HCT116 (cell line): ENCODE measurements around the gene HOXA7. TPM values are rescaled to one million over a fixed set of nuclear protein-coding genes. Genes with fewer than 3 reads are reported as not detected.

ENCODE experiments used
- ATAC-seq: fragments of 200-7000 bp; cut with Tn5 transposase; 2 replicates; pipeline ENCODE4 v1.9.1; 2020; ENCODE audit warnings: mild to moderate bottlenecking, moderate library complexity
- BruUV-seq: library from RNA; stranded (reverse); fragments of 400-500 nt; replicated peaks from 2 replicates; lab custom pipeline; 2021; lab: Mats Ljungman, UMichigan
- CTCF ChIA-PET: fragments of 300-600 bp; sonication (Branson Sonifier 250); formaldehyde crosslinking; loops from one replicate; lab custom pipeline; 2021; ENCODE audit warnings: antibody characterized with exemption; lab: Charles Lee
- POLR2A ChIA-PET: fragments of 300-600, 350-600 bp; sonication (Branson Sonifier 250); formaldehyde crosslinking; loops from one replicate; lab custom pipeline; 2021; ENCODE audit warnings: antibody characterized with exemption; lab: Charles Lee
- RAD21 ChIA-PET, 2 experiments: fragments of 300-600 bp; sonication (Branson Sonifier 250); formaldehyde crosslinking; loops; one replicate each; lab custom pipeline; 2023; ENCODE audit warnings: low total read pairs in 2 of 2; ENCODE audit not compliant: uncharacterized antibody in 2 of 2, unreplicated experiment in 2 of 2, low non-redundant PET in 1 of 2; lab: Charles Lee
- DNase-seq: peaks from one replicate; pipeline ENCODE4 v3.0.0-alpha.2; 2010; ENCODE audit warnings: low read depth, low spot score
- H2AFZ ChIP-seq: fragments of 200-600 bp; shearing (Covaris generic), sonication (generic); 2 replicates; pipeline ENCODE4 v1.6.1; 2017; ENCODE audit warnings: low read depth, mixed run types, mixed read lengths, antibody characterized with exemption, low read length; ENCODE audit not compliant: poor library complexity, severe bottlenecking
- H3K27ac ChIP-seq: 2 replicates; pipeline ENCODE4 v1.5.1; 2012; ENCODE audit warnings: low read depth, low read length
- H3K27me3 ChIP-seq: fragments of 200-600 bp; sonication (generic); 2 replicates; pipeline ENCODE4 v1.6.1; 2016; ENCODE audit warnings: mixed run types, low read length, mixed read lengths; ENCODE audit not compliant: insufficient read depth
- H3K36me3 ChIP-seq, 2 experiments: fragments of 200-500 bp in 1 of 2; fragments of 200-600 bp in 1 of 2; sonication (Bioruptor generic) in 1 of 2; sonication (generic) in 1 of 2; 2 replicates each; pipeline versions ENCODE4 v1.5.1 to v1.6.1; 2014 to 2016; ENCODE audit warnings: low read length in 2 of 2, inconsistent platforms in 1 of 2, mixed read lengths in 1 of 2, mixed run types in 1 of 2; ENCODE audit not compliant: insufficient read depth in 2 of 2, control insufficient read depth in 1 of 2
- H3K4me1 ChIP-seq, 2 experiments: fragments of 200-600 bp in 1 of 2; sonication (generic) in 1 of 2; 2 replicates each; pipeline versions ENCODE4 v1.5.1 to v1.6.1; 2012 to 2017; ENCODE audit warnings: low read length in 2 of 2, inconsistent platforms in 1 of 2, mild to moderate bottlenecking in 1 of 2, mixed read lengths in 1 of 2, mixed run types in 1 of 2, moderate library complexity in 1 of 2; ENCODE audit not compliant: insufficient read depth in 2 of 2, control insufficient read depth in 1 of 2
- H3K4me2 ChIP-seq: fragments of 200-600 bp; sonication (generic); 2 replicates; pipeline ENCODE4 v1.6.1; 2017; ENCODE audit warnings: mixed run types, low read length, mixed read lengths
- H3K4me3 ChIP-seq, 2 experiments: fragments of 200-600 bp in 1 of 2; sonication (generic) in 1 of 2; replicated peaks in 1 of 2; 2 replicates each; pipeline ENCODE4 v1.5.1; 2011 to 2016; ENCODE audit warnings: low read length in 2 of 2, control low read depth in 1 of 2, low read depth in 1 of 2, mild to moderate bottlenecking in 1 of 2, mixed read lengths in 1 of 2, mixed run types in 1 of 2
- H3K79me2 ChIP-seq: fragments of 200-600 bp; sonication (generic); 2 replicates; pipeline ENCODE4 v1.6.1; 2017; ENCODE audit warnings: mild to moderate bottlenecking, mixed run types, low read length, moderate library complexity, mixed read lengths; ENCODE audit not compliant: insufficient read depth
- H3K9ac ChIP-seq: fragments of 200-600 bp; sonication (generic); 2 replicates; pipeline ENCODE4 v1.6.1; 2016; ENCODE audit warnings: low read length, mixed read lengths
- H3K9me2 ChIP-seq: fragments of 200-600 bp; sonication (generic), shearing (Covaris generic); 2 replicates; pipeline ENCODE4 v1.6.1; 2017; ENCODE audit warnings: mixed run types, mild to moderate bottlenecking, moderate library complexity; ENCODE audit not compliant: insufficient read depth
- H3K9me3 ChIP-seq, 2 experiments: fragments of 200-500 bp in 1 of 2; fragments of 200-600 bp in 1 of 2; sonication (Bioruptor generic) in 1 of 2; sonication (generic) in 1 of 2; 2 replicates each; pipeline ENCODE4 v1.6.1; 2014 to 2017; ENCODE audit warnings: low read length in 2 of 2, mixed read lengths in 2 of 2, inconsistent platforms in 1 of 2, low read depth in 1 of 2, mild to moderate bottlenecking in 1 of 2, mixed run types in 1 of 2, moderate library complexity in 1 of 2; ENCODE audit not compliant: control insufficient read depth in 1 of 2, insufficient read depth in 1 of 2
- H4K20me1 ChIP-seq: fragments of 200-600 bp; sonication (generic), shearing (Covaris generic); 2 replicates; pipeline ENCODE4 v1.6.1; 2017; ENCODE audit warnings: mixed run types, mild to moderate bottlenecking, moderate library complexity; ENCODE audit not compliant: insufficient read depth
- CEBPB ChIP-seq: IDR thresholded peaks from 2 replicates; pipeline ENCODE4 v1.6.1; 2012; ENCODE audit warnings: low read depth
- EGR1 ChIP-seq: IDR thresholded peaks from 2 replicates; pipeline ENCODE4 v1.6.1; 2012; ENCODE audit warnings: low read depth
- ELF1 ChIP-seq: IDR thresholded peaks from 2 replicates; pipeline ENCODE4 v1.6.1; 2012; ENCODE audit warnings: low read depth, borderline replicate concordance
- EZH2 ChIP-seq: fragments of 200-600 bp; sonication (generic); IDR thresholded peaks from 2 replicates; pipeline ENCODE4 v1.6.1; 2017; ENCODE audit warnings: antibody characterized with exemption, mixed run types
- FOSL1 ChIP-seq: IDR thresholded peaks from 2 replicates; pipeline ENCODE4 v1.6.1; 2012; ENCODE audit warnings: low read depth
- JUND ChIP-seq: IDR thresholded peaks from 2 replicates; pipeline ENCODE4 v1.6.1; 2012
- MAX ChIP-seq: IDR thresholded peaks from 2 replicates; pipeline ENCODE4 v1.6.1; 2012
- POLR2A ChIP-seq: IDR thresholded peaks from 2 replicates; pipeline ENCODE4 v1.7.0; 2011; ENCODE audit warnings: borderline replicate concordance; ENCODE audit not compliant: insufficient read depth, insufficient read length; ENCODE audit errors: extremely low read depth
- RAD21 ChIP-seq: IDR thresholded peaks from 2 replicates; pipeline ENCODE4 v1.6.1; 2012; ENCODE audit warnings: low read depth, mild to moderate bottlenecking
- SIN3A ChIP-seq: IDR thresholded peaks from 2 replicates; pipeline ENCODE4 v1.6.1; 2012; ENCODE audit warnings: low read depth
- SP1 ChIP-seq: IDR thresholded peaks from 2 replicates; pipeline ENCODE4 v1.6.1; 2012; ENCODE audit warnings: low read depth
- SRF ChIP-seq: IDR thresholded peaks from 2 replicates; pipeline ENCODE4 v1.6.1; 2012; ENCODE audit warnings: low read depth
- TCF7L2 ChIP-seq: IDR thresholded peaks from 2 replicates; pipeline ENCODE4 v1.7.0; 2011; ENCODE audit warnings: borderline replicate concordance, inconsistent platforms; ENCODE audit not compliant: insufficient read depth, insufficient read length; ENCODE audit errors: extremely low read depth
- YY1 ChIP-seq: IDR thresholded peaks from 2 replicates; pipeline ENCODE4 v1.6.1; 2011; ENCODE audit warnings: low read length, low read depth, moderate library complexity, mild to moderate bottlenecking; ENCODE audit not compliant: insufficient replicate concordance; ENCODE audit errors: extremely low read depth
- ZNF274 ChIP-seq: fragments of 200-500 bp; sonication (Bioruptor generic); IDR thresholded peaks from 2 replicates; pipeline ENCODE4 v1.6.1; 2014; ENCODE audit warnings: mild to moderate bottlenecking, low read depth, low read length, inconsistent platforms
- intact Hi-C: fragments of 100-400 bp; cut with micrococcal nuclease; formaldehyde crosslinking; loops from 2 replicates; pipeline ENCODE4 v1.10.0; 2022
- total RNA-seq: library from RNA; stranded (reverse); gene quantifications from one replicate; pipeline ENCODE4 v1.2.1, GENCODE V29; 2021; ENCODE audit not compliant: unreplicated experiment
- TF ChIP-seq, protein P1 (sequence below), 3 experiments: fragments of 200-600 bp in 1 of 3; sonication (generic) in 1 of 3; IDR thresholded peaks in 2 of 3; conservative IDR thresholded peaks in 1 of 3; 2 replicates each; pipeline ENCODE4 v1.5.1; 2012 to 2017; ENCODE audit warnings: low read depth in 2 of 3, low read length in 2 of 3, antibody characterized with exemption in 1 of 3, borderline replicate concordance in 1 of 3, control low read depth in 1 of 3, mild to moderate bottlenecking in 1 of 3, mixed read lengths in 1 of 3, mixed run types in 1 of 3, moderate library complexity in 1 of 3; ENCODE audit not compliant: insufficient read depth in 1 of 3
- TF ChIP-seq, protein P2 (sequence below): IDR thresholded peaks from 2 replicates; pipeline ENCODE4 v1.6.1; 2012

Gene HOXA7
- total RNA-seq, 1 experiment from 2014 or later, result 15.0 TPM

DNA sequence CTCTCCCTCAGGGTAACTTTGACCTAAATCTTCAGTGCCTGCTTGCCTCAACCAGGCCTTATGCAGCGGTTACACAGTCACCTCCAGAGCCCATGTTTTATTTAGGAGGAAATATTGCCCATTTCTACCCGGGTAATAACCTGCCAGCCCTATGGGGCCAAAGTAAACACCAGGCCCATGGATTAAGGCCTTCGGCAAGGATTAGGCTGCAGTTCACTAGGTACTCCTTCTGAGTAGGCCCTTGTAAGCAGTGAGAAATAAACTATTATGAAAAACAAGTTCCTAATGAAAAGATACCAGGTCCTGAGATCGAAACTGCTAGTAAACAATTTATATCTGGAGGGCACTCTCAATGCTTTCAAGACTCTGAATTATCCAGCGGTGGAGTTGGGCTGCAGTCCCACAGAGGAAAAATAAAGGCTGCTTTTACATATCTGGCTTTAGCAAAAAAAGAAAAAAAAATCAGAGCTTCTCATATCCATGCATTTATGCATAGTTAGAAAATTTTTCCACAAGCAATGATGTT lies 21.4 kb upstream of the HOXA7 start:
- Histone ChIP-seq H3K9me3 (no peaks in the 10 kb centered on the region), H3K79me2 (peaks cover 20% of the 10 kb centered on the region), H3K4me3 (no peak overlapping the region), H3K36me3 (no peaks in the 10 kb centered on the region), H3K4me2 (no peak overlapping the region), H4K20me1 (no peaks in the 10 kb centered on the region), H3K4me1 (peaks cover 28 to 50% of the 10 kb centered on the region in 2 experiments), H3K27me3 (no peaks in the 10 kb centered on the region), H2AFZ (no peak overlapping the region), H3K9ac (no peak overlapping the region), H3K27ac (no peak overlapping the region), H3K9me2 (no peaks in the 10 kb centered on the region)
- DNase-seq, result no peak
- BruUV-seq, result no TSS peak
- ATAC-seq, result no peak
- RAD21 ChIA-PET, result no interaction called here
- POLR2A ChIA-PET, result no interaction called here
- TF ChIP-seq CEBPB (no peak), RAD21 (no peak), YY1 (no peak), POLR2A (no peak), ZNF274 (no peak), TCF7L2 (no peak), ELF1 (no peak), SP1 (no peak), SIN3A (no peak), EZH2 (no peak), FOSL1 (no peak), EGR1 (no peak), JUND (no peak), SRF (no peak), MAX (no peak)
- TF ChIP-seq, protein P1, sequence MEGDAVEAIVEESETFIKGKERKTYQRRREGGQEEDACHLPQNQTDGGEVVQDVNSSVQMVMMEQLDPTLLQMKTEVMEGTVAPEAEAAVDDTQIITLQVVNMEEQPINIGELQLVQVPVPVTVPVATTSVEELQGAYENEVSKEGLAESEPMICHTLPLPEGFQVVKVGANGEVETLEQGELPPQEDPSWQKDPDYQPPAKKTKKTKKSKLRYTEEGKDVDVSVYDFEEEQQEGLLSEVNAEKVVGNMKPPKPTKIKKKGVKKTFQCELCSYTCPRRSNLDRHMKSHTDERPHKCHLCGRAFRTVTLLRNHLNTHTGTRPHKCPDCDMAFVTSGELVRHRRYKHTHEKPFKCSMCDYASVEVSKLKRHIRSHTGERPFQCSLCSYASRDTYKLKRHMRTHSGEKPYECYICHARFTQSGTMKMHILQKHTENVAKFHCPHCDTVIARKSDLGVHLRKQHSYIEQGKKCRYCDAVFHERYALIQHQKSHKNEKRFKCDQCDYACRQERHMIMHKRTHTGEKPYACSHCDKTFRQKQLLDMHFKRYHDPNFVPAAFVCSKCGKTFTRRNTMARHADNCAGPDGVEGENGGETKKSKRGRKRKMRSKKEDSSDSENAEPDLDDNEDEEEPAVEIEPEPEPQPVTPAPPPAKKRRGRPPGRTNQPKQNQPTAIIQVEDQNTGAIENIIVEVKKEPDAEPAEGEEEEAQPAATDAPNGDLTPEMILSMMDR (IDR thresholded peaks at IDR 0.05 in 2 of 3, conservative IDR thresholded peaks at IDR 0.05 in 1 of 3; ENCODE audit: borderline replicate concordance in 1 of 3, insufficient read depth in 1 of 3, low read depth in 2 of 3, low read length in 2 of 3), result no peak
- TF ChIP-seq, protein P2, sequence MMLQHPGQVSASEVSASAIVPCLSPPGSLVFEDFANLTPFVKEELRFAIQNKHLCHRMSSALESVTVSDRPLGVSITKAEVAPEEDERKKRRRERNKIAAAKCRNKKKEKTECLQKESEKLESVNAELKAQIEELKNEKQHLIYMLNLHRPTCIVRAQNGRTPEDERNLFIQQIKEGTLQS, result no peak
- CTCF ChIA-PET, result no interaction called here
- intact Hi-C loops, result no loop called here
